H9 (cell line): ENCODE results near the gene SMIM10L1. TPM values are rescaled to one million over a fixed set of nuclear protein-coding genes. Genes with fewer than 3 reads are reported as not detected.
A peak's percentile ranks its signal among the peaks of the same experiment; 100 is the strongest.

ENCODE experiments used
- DNase-seq: peaks from one replicate; pipeline ENCODE4 v3.0.0-alpha.2; 2017
- H2AFZ ChIP-seq: one replicate; pipeline ENCODE4 v1.6.1; 2013; ENCODE audit warnings: mild to moderate bottlenecking, low read length, control low read depth, moderate library complexity
- H2AK5ac ChIP-seq: 2 replicates; pipeline ENCODE4 v1.6.1; 2013; ENCODE audit warnings: low read length, control low read depth, mixed read lengths; ENCODE audit not compliant: insufficient read length
- H2BK120ac ChIP-seq: one replicate; pipeline ENCODE4 v1.6.1; 2013; ENCODE audit warnings: low read depth, mild to moderate bottlenecking, low read length, control low read depth, inconsistent platforms; ENCODE audit not compliant: poor library complexity, severe bottlenecking
- H2BK12ac ChIP-seq: 2 replicates; pipeline ENCODE4 v1.6.1; 2013; ENCODE audit warnings: low read length, control low read depth, mixed read lengths, low read depth; ENCODE audit not compliant: insufficient read length
- H2BK15ac ChIP-seq: 2 replicates; pipeline ENCODE4 v1.6.1; 2013; ENCODE audit warnings: low read depth, low read length, control low read depth
- H2BK20ac ChIP-seq: one replicate; pipeline ENCODE4 v1.6.1; 2013; ENCODE audit warnings: low read depth, mild to moderate bottlenecking, low read length, control low read depth, inconsistent platforms; ENCODE audit not compliant: poor library complexity, severe bottlenecking
- H2BK5ac ChIP-seq: 2 replicates; pipeline ENCODE4 v1.6.1; 2013; ENCODE audit warnings: low read length, control low read depth, mixed read lengths; ENCODE audit not compliant: insufficient read length
- H3K14ac ChIP-seq: 2 replicates; pipeline ENCODE4 v1.6.1; 2013; ENCODE audit warnings: low read length, control low read depth; ENCODE audit not compliant: insufficient read depth
- H3K18ac ChIP-seq: 2 replicates; pipeline ENCODE4 v1.6.1; 2013; ENCODE audit warnings: low read depth, mild to moderate bottlenecking, mixed read lengths, low read length, control low read depth; ENCODE audit not compliant: insufficient read length
- H3K23ac ChIP-seq: 2 replicates; pipeline ENCODE4 v1.6.1; 2013; ENCODE audit warnings: low read length, control low read depth, mixed read lengths, low read depth; ENCODE audit not compliant: insufficient read length
- H3K23me2 ChIP-seq: 2 replicates; pipeline ENCODE4 v1.6.1; 2013; ENCODE audit warnings: low read depth, mild to moderate bottlenecking, mixed read lengths, low read length, control low read depth; ENCODE audit not compliant: insufficient read length, poor library complexity, severe bottlenecking
- H3K27ac ChIP-seq: 2 replicates; pipeline ENCODE4 v1.5.1; 2013; ENCODE audit warnings: low read length, control low read depth, mixed read lengths, low read depth; ENCODE audit not compliant: insufficient read length
- H3K27me3 ChIP-seq: 2 replicates; pipeline ENCODE4 v1.6.1; 2013; ENCODE audit warnings: low read length, control low read depth, inconsistent platforms; ENCODE audit not compliant: insufficient read depth
- H3K4ac ChIP-seq: 2 replicates; pipeline ENCODE4 v1.6.1; 2013; ENCODE audit warnings: low read depth, mild to moderate bottlenecking, control low read depth, inconsistent platforms, low read length, moderate library complexity
- H3K4me1 ChIP-seq: 2 replicates; pipeline ENCODE4 v1.6.1; 2013; ENCODE audit warnings: low read length, control low read depth, inconsistent platforms; ENCODE audit not compliant: insufficient read depth
- H3K4me2 ChIP-seq: 2 replicates; pipeline ENCODE4 v1.6.1; 2013; ENCODE audit warnings: low read length, control low read depth, mixed read lengths; ENCODE audit not compliant: insufficient read length, insufficient read depth
- H3K56ac ChIP-seq: 2 replicates; pipeline ENCODE4 v1.6.1; 2013; ENCODE audit warnings: low read depth, mild to moderate bottlenecking, mixed read lengths, low read length, control low read depth; ENCODE audit not compliant: insufficient read length
- H3K79me1 ChIP-seq: 2 replicates; pipeline ENCODE4 v1.6.1; 2013; ENCODE audit warnings: low read depth, mild to moderate bottlenecking, moderate library complexity, low read length, control low read depth, inconsistent platforms; ENCODE audit not compliant: insufficient read depth, poor library complexity, severe bottlenecking
- H3K79me2 ChIP-seq: 2 replicates; pipeline ENCODE4 v1.6.1; 2013; ENCODE audit warnings: low read length, control low read depth, inconsistent platforms; ENCODE audit not compliant: insufficient read depth
- H3K9ac ChIP-seq: 2 replicates; pipeline ENCODE4 v1.6.1; 2013; ENCODE audit warnings: low read length, control low read depth, mixed read lengths; ENCODE audit not compliant: insufficient read length; ENCODE audit errors: extremely low read depth
- H3K9me3 ChIP-seq: one replicate; pipeline ENCODE4 v1.6.1; 2013; ENCODE audit warnings: low read depth, low read length, inconsistent platforms; ENCODE audit not compliant: control insufficient read depth
- H3T11ph ChIP-seq: one replicate; pipeline ENCODE4 v1.6.1; 2013; ENCODE audit warnings: mild to moderate bottlenecking, low read length, control low read depth, inconsistent platforms
- H4K20me1 ChIP-seq: one replicate; pipeline ENCODE4 v1.6.1; 2013; ENCODE audit not compliant: control insufficient read depth, insufficient read length, insufficient read depth
- H4K5ac ChIP-seq: 2 replicates; pipeline ENCODE4 v1.6.1; 2013; ENCODE audit warnings: low read depth, mild to moderate bottlenecking, mixed read lengths, low read length, control low read depth; ENCODE audit not compliant: insufficient read length
- H4K8ac ChIP-seq: replicated peaks from 2 replicates; pipeline ENCODE4 v1.6.1; 2013; ENCODE audit warnings: low read length, control low read depth, mixed read lengths, low read depth; ENCODE audit not compliant: insufficient read length
- H4K91ac ChIP-seq: 2 replicates; pipeline ENCODE4 v1.6.1; 2013; ENCODE audit warnings: low read depth, mild to moderate bottlenecking, moderate library complexity, mixed read lengths, low read length, control low read depth; ENCODE audit not compliant: insufficient read length
- H3K27ac Mint-ChIP-seq, 3 experiments: 2 replicates in 2 of 3; 3 replicates in 1 of 3; pipeline ENCODE4 v1.8.0; 2020 to 2021; ENCODE audit warnings: mixed read lengths in 3 of 3, mild to moderate bottlenecking in 1 of 3, moderate library complexity in 1 of 3
- H3K27me3 Mint-ChIP-seq: 2 replicates; pipeline ENCODE4 v1.8.0; 2021; ENCODE audit warnings: low read depth, mild to moderate bottlenecking, moderate library complexity, mixed read lengths
- H3K36me3 Mint-ChIP-seq, 3 experiments: 2 replicates in 2 of 3; 3 replicates in 1 of 3; pipeline ENCODE4 v1.8.0; 2020 to 2021; ENCODE audit warnings: low read depth in 3 of 3, mixed read lengths in 3 of 3; ENCODE audit not compliant: insufficient read depth in 1 of 3
- H3K4me1 Mint-ChIP-seq, 2 experiments: 2 replicates each; pipeline ENCODE4 v1.8.0; 2020; ENCODE audit warnings: mixed read lengths in 2 of 2
- H3K4me3 Mint-ChIP-seq, 2 experiments: 2 replicates in 1 of 2; 3 replicates in 1 of 2; pipeline ENCODE4 v1.8.0; 2020 to 2021; ENCODE audit warnings: mild to moderate bottlenecking in 2 of 2, mixed read lengths in 2 of 2, moderate library complexity in 1 of 2
- H3K9me3 Mint-ChIP-seq, 2 experiments: 2 replicates in 1 of 2; 3 replicates in 1 of 2; pipeline ENCODE4 v1.8.0; 2020; ENCODE audit warnings: mild to moderate bottlenecking in 2 of 2, mixed read lengths in 2 of 2, moderate library complexity in 1 of 2
- WGBS: extraction: QIAGEN DNeasy Blood & Tissue Kit; methylation state at CpG from one replicate; pipeline ENCODE4 v1.1.7; 2013; ENCODE audit warnings: missing lambda C conversion rate, low lambda C conversion rate, mixed read lengths; ENCODE audit not compliant: insufficient read length; ENCODE audit errors: extremely low coverage; 5-methylcytosine and 5-hydroxymethylcytosine counted together
- total RNA-seq: library from RNA; stranded (reverse); gene quantifications from 2 replicates; pipeline ENCODE4 v1.2.1, GENCODE V29; 2021
- TF ChIP-seq, protein P1 (sequence below): fragments of 200-600 bp; sonication (generic); conservative IDR thresholded peaks from 3 replicates; pipeline ENCODE4 v1.8.0; 2021; ENCODE audit warnings: antibody characterized with exemption, mild to moderate bottlenecking

The SMIM10L1 gene
- total RNA-seq, 1 experiment from 2014 or later = 12.2 TPM

DNA sequence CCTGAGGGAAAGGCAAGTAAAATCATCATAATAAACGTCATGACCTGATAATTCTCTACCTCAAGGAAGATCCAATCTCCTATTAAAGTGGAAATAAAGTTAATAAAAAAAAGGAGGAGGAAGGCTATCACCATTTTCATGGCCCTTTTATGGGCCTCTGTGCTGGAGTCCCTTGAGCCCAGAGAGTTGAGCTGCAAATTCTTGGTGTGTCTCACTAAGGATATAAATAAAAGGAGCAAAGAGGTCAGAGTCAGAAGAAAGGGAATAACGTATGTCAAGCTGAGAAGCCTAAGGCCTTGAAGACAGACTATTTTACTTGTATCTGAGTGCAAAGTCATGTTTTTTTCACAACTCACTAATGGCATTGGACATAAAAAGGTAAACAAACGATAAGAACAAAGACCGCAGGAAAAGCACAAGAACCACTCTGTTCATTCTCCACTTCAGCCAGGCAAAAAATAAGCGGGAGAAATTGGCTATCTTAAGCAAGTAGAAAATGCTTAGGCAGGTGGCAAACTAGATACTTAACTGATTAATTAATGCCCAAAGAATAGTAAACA lies 12.0 kb upstream of the SMIM10L1 start:
- Histone ChIP-seq H2BK12ac (no peak overlapping the region), H3K79me1 (no peaks in the 10 kb centered on the region), H2AK5ac (no peak overlapping the region), H2BK5ac (no peak overlapping the region), H3K23me2 (no peaks in the 10 kb centered on the region), H3K4ac (no peak overlapping the region), H3K4me2 (no peak overlapping the region), H3K27me3 (no peaks in the 10 kb centered on the region), H2BK15ac (no peak overlapping the region), H2AFZ (no peak overlapping the region), H3K14ac (no peak overlapping the region), H3K79me2 (peaks cover 11% of the 10 kb centered on the region; the same call in 1 of the 2 replicates), H3K18ac (no peak overlapping the region), H4K91ac (no peak overlapping the region), H3K23ac (no peak overlapping the region), H4K20me1 (no peaks in the 10 kb centered on the region), H2BK20ac (no peak overlapping the region), H3K9ac (no peak overlapping the region), H3K27ac (no peak overlapping the region), H4K8ac (no peak overlapping the region), H3T11ph (no peak overlapping the region), H3K4me1 (no peaks in the 10 kb centered on the region), H2BK120ac (no peak overlapping the region), H4K5ac (no peak overlapping the region), H3K9me3 (no peaks in the 10 kb centered on the region), H3K56ac (no peak overlapping the region)
- Mint-ChIP-seq H3K4me3 (no peak overlapping the region), H3K27ac (peak overlapping the region in 1 of 3 experiments; percentile 49; a peak in 2 of 7 replicates), H3K9me3 (peaks cover 15 to 16% of the 10 kb centered on the region in 2 experiments), H3K27me3 (no peaks in the 10 kb centered on the region), H3K4me1 (peaks cover 22 to 34% of the 10 kb centered on the region in 2 experiments), H3K36me3 (peaks cover 21 to 45% (median 41%) of the 10 kb centered on the region in 3 experiments)
- TF ChIP-seq, protein P1, sequence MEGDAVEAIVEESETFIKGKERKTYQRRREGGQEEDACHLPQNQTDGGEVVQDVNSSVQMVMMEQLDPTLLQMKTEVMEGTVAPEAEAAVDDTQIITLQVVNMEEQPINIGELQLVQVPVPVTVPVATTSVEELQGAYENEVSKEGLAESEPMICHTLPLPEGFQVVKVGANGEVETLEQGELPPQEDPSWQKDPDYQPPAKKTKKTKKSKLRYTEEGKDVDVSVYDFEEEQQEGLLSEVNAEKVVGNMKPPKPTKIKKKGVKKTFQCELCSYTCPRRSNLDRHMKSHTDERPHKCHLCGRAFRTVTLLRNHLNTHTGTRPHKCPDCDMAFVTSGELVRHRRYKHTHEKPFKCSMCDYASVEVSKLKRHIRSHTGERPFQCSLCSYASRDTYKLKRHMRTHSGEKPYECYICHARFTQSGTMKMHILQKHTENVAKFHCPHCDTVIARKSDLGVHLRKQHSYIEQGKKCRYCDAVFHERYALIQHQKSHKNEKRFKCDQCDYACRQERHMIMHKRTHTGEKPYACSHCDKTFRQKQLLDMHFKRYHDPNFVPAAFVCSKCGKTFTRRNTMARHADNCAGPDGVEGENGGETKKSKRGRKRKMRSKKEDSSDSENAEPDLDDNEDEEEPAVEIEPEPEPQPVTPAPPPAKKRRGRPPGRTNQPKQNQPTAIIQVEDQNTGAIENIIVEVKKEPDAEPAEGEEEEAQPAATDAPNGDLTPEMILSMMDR = no peak
- no peak for DNase-seq
- no CpG with 5 or more reads among the region's 5 CpGs for WGBS
